ENCODE data around the gene LENG8. TPM values are rescaled to one million over a fixed set of nuclear protein-coding genes. Genes with fewer than 3 reads are reported as not detected.

Gene LENG8
- total and polyA plus RNA-seq, 2 of the 4 experiments (the other 2 are of a cell fraction) = 21.1 to 93.9 TPM

GRCh38 chr19:54415208-54415900 lies 33.6 kb upstream of the LENG8 start, which contains the start of gene TTYH1:
Gene TTYH1, plus strand, starts transcription at chr19:54415464. Its CDS starts 89 bp downstream, at chr19:54415553.
- Histone ChIP-seq H3K4me3 (ENCODE audit: insufficient read depth, low read depth, low read length) (no peak within 1 kb of the TSS), H4K8ac (ENCODE audit: low read depth in 2 of 2, low read length in 2 of 2) (no peak within 1 kb of the TSS), H3K27ac (ENCODE audit: insufficient read depth, low read length) (no peak within 1 kb of the TSS), H3K9me1 (ENCODE audit: insufficient read depth, low read length) (peaks cover 3% of the 10 kb centered on the region; the same call in 1 of the 2 replicates), H4K20me1 (ENCODE audit: insufficient read depth, low read length) (no peaks in the 10 kb centered on the region), H4K5ac (ENCODE audit: low read depth, low read length) (no peak within 1 kb of the TSS), H3K36me3 (ENCODE audit: control insufficient read depth, insufficient read depth, low read length) (no peaks in the 10 kb centered on the region), H2AFZ (replicated peaks; ENCODE audit: low read length, poor library complexity) (no peak within 1 kb of the TSS), H2BK5ac (ENCODE audit: low read depth, low read length, poor library complexity, severe bottlenecking) (no peak within 1 kb of the TSS), H3K14ac (replicated peaks; ENCODE audit: low read depth, low read length) (no peak within 1 kb of the TSS), H3K4ac (ENCODE audit: low read depth, low read length) (no peak within 1 kb of the TSS), H2BK15ac (ENCODE audit: low read depth, low read length) (no peak within 1 kb of the TSS), H3K27me3 (ENCODE audit: control insufficient read depth, insufficient read depth, low read length) (peaks cover 24% of the 10 kb centered on the region), H3K9me3 (ENCODE audit: control insufficient read depth, insufficient read depth, low read length) (peaks cover 4% of the 10 kb centered on the region; the same call in 1 of the 2 replicates), H3K4me1 (ENCODE audit: control insufficient read depth, insufficient read depth, low read length) (no peaks in the 10 kb centered on the region), H2AK9ac (replicated peaks; ENCODE audit: low read depth, low read length, poor library complexity) (no peak within 1 kb of the TSS), H3K79me1 (ENCODE audit: low read depth in 1 of 2, low read length in 2 of 2) (no peaks in the 10 kb centered on the region), H2BK120ac (ENCODE audit: low read depth, low read length) (no peak within 1 kb of the TSS), H3K56ac (ENCODE audit: extremely low read depth, insufficient read depth, low read length) (no peak within 1 kb of the TSS), H3K9ac (ENCODE audit: low read depth, low read length) (no peak within 1 kb of the TSS), H2AK5ac (ENCODE audit: low read depth, low read length) (no peak within 1 kb of the TSS), H4K91ac (ENCODE audit: insufficient read depth, low read depth, low read length) (no peak within 1 kb of the TSS), H3K23ac (ENCODE audit: low read depth, low read length) (no peak within 1 kb of the TSS), H3K18ac (ENCODE audit: low read depth, low read length) (no peak within 1 kb of the TSS), H2BK20ac (ENCODE audit: low read depth, low read length) (no peak within 1 kb of the TSS), H3K4me2 (ENCODE audit: low read depth, low read length) (no peak within 1 kb of the TSS)
- CTCF ChIA-PET = no interaction called here
- WGBS, 2 experiments (ENCODE audit: extremely low coverage in 2 of 2, insufficient read length in 1 of 2) = 0% methylated on average over 17 of the region's 68 CpGs; no CpG with 5 or more reads in 1 of the 2 experiments
- intact Hi-C loops (cut with micrococcal nuclease) = no loop called here
- no TSS peak for BruUV-seq (replicated peaks)
- no peak for TF ChIP-seq CEBPB (IDR thresholded peaks at IDR 0.05; ENCODE audit: low read depth, low read length)
- TF ChIP-seq RFX5 (IDR thresholded peaks at IDR 0.05; ENCODE audit: low read depth, low read length) = no peak
- no peak for TF ChIP-seq RAD21 (IDR thresholded peaks at IDR 0.05; ENCODE audit: low read length)
- TF ChIP-seq MAFK (IDR thresholded peaks at IDR 0.05; ENCODE audit: low read depth, low read length) = no peak
- DNase-seq (no peak), ATAC-seq (ENCODE audit: low read depth) (no peak)
- POLR2A ChIA-PET (ENCODE audit: unreplicated experiment) = interaction anchor here (0.6 kb wide), 1 partner anchor 404 kb away, joined by 3 read pairs; no protein-coding TSS in a partner anchor
- dilution Hi-C loops (cut with HindIII; ENCODE audit: low sequenced_read_pairs, unreplicated experiment) = no loop called here
- in situ Hi-C loops (cut with MboI; ENCODE audit: low sequenced_read_pairs) = no loop called here

All from IMR-90 (cell line).